CD4-positive, CD25-positive, alpha-beta regulatory T cell (primary cell): Measurements from ENCODE around the gene CYBC1. TPM values are rescaled to one million over a fixed set of nuclear protein-coding genes. Genes with fewer than 3 reads are reported as not detected.
"Not testable (repeated sequence)": the region's sequence is repeated elsewhere in the genome, so short reads cannot be mapped to it uniquely, and the experiment has no call there.

Experiments
- ATAC-seq, 2 donors: fragments of 150-1000 bp; cut with Tn5 transposase; one replicate each; pipeline ENCODE4 v1.10.0; 2021; ENCODE audit warnings: low read depth in 2 of 2, moderate number of reproducible peaks in 2 of 2, moderate library complexity in 1 of 2
- DNase-seq, 3 donors: peaks; one replicate each; pipeline versions ENCODE4 v3.0.0 to v3.0.0-alpha.2; 2012 to 2022; ENCODE audit warnings: mixed read lengths in 1 of 3
- H3K27ac ChIP-seq: one replicate; pipeline ENCODE4 v1.7.0; 2013; ENCODE audit warnings: mild to moderate bottlenecking, low read length; ENCODE audit not compliant: insufficient read depth, poor library complexity, severe bottlenecking
- H3K27me3 ChIP-seq: one replicate; pipeline ENCODE4 v1.7.0; 2013; ENCODE audit warnings: low read length; ENCODE audit not compliant: control insufficient read depth, insufficient read depth
- H3K36me3 ChIP-seq: one replicate; pipeline ENCODE4 v1.7.0; 2013; ENCODE audit warnings: mild to moderate bottlenecking, low read length, moderate library complexity; ENCODE audit not compliant: control insufficient read depth, insufficient read depth
- H3K4me1 ChIP-seq: 2 replicates; pipeline ENCODE4 v1.7.0; 2013; ENCODE audit warnings: mild to moderate bottlenecking, low read length; ENCODE audit not compliant: insufficient read depth, control insufficient read depth, poor library complexity, severe bottlenecking
- H3K4me3 ChIP-seq: one replicate; pipeline ENCODE4 v1.7.0; 2013; ENCODE audit warnings: low read depth, mild to moderate bottlenecking, low read length, moderate library complexity
- H3K9me3 ChIP-seq, 2 experiments: 1 replicate in 1 of 2; 2 replicates in 1 of 2; pipeline ENCODE4 v1.7.0; 2013; ENCODE audit warnings: low read length in 2 of 2, mild to moderate bottlenecking in 1 of 2, moderate library complexity in 1 of 2; ENCODE audit not compliant: control insufficient read depth in 2 of 2
- H3K27ac Mint-ChIP-seq, 3 donors: one replicate each; pipeline ENCODE4 v1.8.0; 2020 to 2022; ENCODE audit warnings: mild to moderate bottlenecking in 3 of 3, mixed read lengths in 3 of 3, moderate library complexity in 2 of 3
- H3K27me3 Mint-ChIP-seq: one replicate; pipeline ENCODE4 v1.8.0; 2022; ENCODE audit warnings: mild to moderate bottlenecking, mixed read lengths
- H3K36me3 Mint-ChIP-seq: one replicate; pipeline ENCODE4 v1.8.0; 2020; ENCODE audit warnings: mixed read lengths
- H3K4me1 Mint-ChIP-seq, 4 donors: one replicate each; pipeline ENCODE4 v1.8.0; 2020 to 2022; ENCODE audit warnings: mixed read lengths in 4 of 4, mild to moderate bottlenecking in 1 of 4
- H3K4me3 Mint-ChIP-seq, 4 donors: one replicate each; pipeline ENCODE4 v1.8.0; 2020 to 2022; ENCODE audit warnings: mild to moderate bottlenecking in 4 of 4, mixed read lengths in 4 of 4, moderate library complexity in 3 of 4
- H3K9me3 Mint-ChIP-seq, 7 donors: one replicate each; pipeline ENCODE4 v1.8.0; 2020 to 2022; ENCODE audit warnings: mixed read lengths in 7 of 7, mild to moderate bottlenecking in 3 of 7, moderate library complexity in 2 of 7
- polyA plus RNA-seq, 4 donors: library from polyadenylated mRNA; unstranded; fragments of 300-500 nt; fragmentation: Illumina TruSeq; gene quantifications; one replicate each; pipeline ENCODE4 v1.2.3, GENCODE V29; 2021
- total RNA-seq: library from RNA; stranded (reverse); gene quantifications from one replicate; pipeline ENCODE4 v1.2.3, GENCODE V29; 2022

Gene CYBC1
- total and polyA plus RNA-seq, 5 donors from 2014 or later = 155 to 230 (median 196) TPM

GRCh38 chr17:82461827-82462524, 11.4 kb upstream of the CYBC1 start:
- H3K4me3 Mint-ChIP-seq = peak overlapping the region in 3 of 4 donors; percentile 22 to 60 (median 56)
- peak overlapping the region in 1 of 3 donors; percentile 59 for H3K27ac Mint-ChIP-seq
- H3K27me3 Mint-ChIP-seq = no peaks in the 10 kb centered on the region
- Histone ChIP-seq H3K9me3 (no peaks in the 10 kb centered on the region), H3K4me3 (no peak overlapping the region), H3K36me3 (peaks cover 53% of the 10 kb centered on the region), H3K27ac (no peak overlapping the region), H3K27me3 (no peaks in the 10 kb centered on the region), H3K4me1 (peaks cover 17% of the 10 kb centered on the region)
- ATAC-seq (no peak), DNase-seq (no peak)
- H3K9me3 Mint-ChIP-seq = peaks cover 0 to 1% (median 0%) of the 10 kb centered on the region in 7 donors
- peaks cover 41% of the 10 kb centered on the region for H3K36me3 Mint-ChIP-seq
- peaks cover 11 to 45% (median 21%) of the 10 kb centered on the region in 4 donors for H3K4me1 Mint-ChIP-seq

GRCh38 chr17:82459936-82460335, 9.4 kb upstream of the CYBC1 start:
- peaks cover 5 to 41% (median 18%) of the 10 kb centered on the region in 4 donors for H3K4me1 Mint-ChIP-seq
- not testable (repeated sequence) for H3K9me3 Mint-ChIP-seq, H3K9me3 ChIP-seq, DNase-seq, H3K27ac Mint-ChIP-seq, H3K27me3 ChIP-seq, H3K27ac ChIP-seq, H3K27me3 Mint-ChIP-seq, ATAC-seq
- H3K4me1 ChIP-seq = peaks cover 18% of the 10 kb centered on the region
- peaks cover 30% of the 10 kb centered on the region for H3K36me3 Mint-ChIP-seq
- H3K4me3 Mint-ChIP-seq = peak overlapping the region; percentile 10 to 90 (median 56)
- H3K36me3 ChIP-seq = peaks cover 37% of the 10 kb centered on the region
- H3K4me3 ChIP-seq = peak overlapping the region; percentile 6

GRCh38 chr17:82458885-82459424, 8.4 kb upstream of the CYBC1 start:
- Mint-ChIP-seq H3K9me3 (peaks cover 0 to 1% (median 0%) of the 10 kb centered on the region in 7 donors), H3K27ac (peak overlapping the region; percentile 63 to 99 (median 95)), H3K27me3 (no peaks in the 10 kb centered on the region), H3K36me3 (peaks cover 22% of the 10 kb centered on the region), H3K4me3 (peak overlapping the region; percentile 80 to 96 (median 92)), H3K4me1 (peaks cover 5 to 38% (median 18%) of the 10 kb centered on the region in 4 donors)
- DNase-seq (peak in 2 of 3 donors; percentile 19 to 39), ATAC-seq (no peak)
- Histone ChIP-seq H3K9me3 (no peaks in the 10 kb centered on the region), H3K36me3 (peaks cover 27% of the 10 kb centered on the region), H3K4me3 (peak overlapping the region; percentile 77), H3K27ac (peak overlapping the region; percentile 100), H3K4me1 (peaks cover 18% of the 10 kb centered on the region), H3K27me3 (no peaks in the 10 kb centered on the region)

GRCh38 chr17:82458179-82458884, 7.8 kb upstream of the CYBC1 start, which contains the start of gene NARF:
Gene NARF, plus strand, starts transcription at chr17:82458741. Its CDS starts 63 bp downstream, at chr17:82458804.
- Histone ChIP-seq H3K4me1 (peaks cover 18% of the 10 kb centered on the region), H3K27ac (peak within 1 kb of the TSS; percentile 100), H3K4me3 (peak within 1 kb of the TSS; percentile 84), H3K36me3 (peaks cover 21% of the 10 kb centered on the region), H3K27me3 (no peaks in the 10 kb centered on the region), H3K9me3 (no peaks in the 10 kb centered on the region)
- Mint-ChIP-seq H3K27me3 (no peaks in the 10 kb centered on the region), H3K27ac (peak within 1 kb of the TSS; percentile 97 to 100 (median 99)), H3K4me3 (peak within 1 kb of the TSS; percentile 80 to 96 (median 92)), H3K9me3 (peaks cover 0 to 1% (median 0%) of the 10 kb centered on the region in 7 donors), H3K36me3 (peaks cover 18% of the 10 kb centered on the region), H3K4me1 (peaks cover 5 to 36% (median 18%) of the 10 kb centered on the region in 4 donors)
- ATAC-seq (peak; percentile 98), DNase-seq (peak; percentile 94 to 98 (median 98))

GRCh38 chr17:82457929-82458178, 7.3 kb upstream of the CYBC1 start:
- peaks cover 18% of the 10 kb centered on the region for H3K4me1 ChIP-seq
- H3K27me3 Mint-ChIP-seq = no peaks in the 10 kb centered on the region
- H3K9me3 ChIP-seq = no peaks in the 10 kb centered on the region
- ATAC-seq (no peak), DNase-seq (no peak)
- H3K27me3 ChIP-seq = no peaks in the 10 kb centered on the region
- peak overlapping the region; percentile 84 for H3K4me3 ChIP-seq
- peaks cover 20% of the 10 kb centered on the region for H3K36me3 ChIP-seq
- H3K4me1 Mint-ChIP-seq = peaks cover 5 to 35% (median 18%) of the 10 kb centered on the region in 4 donors
- peaks cover 0 to 1% (median 0%) of the 10 kb centered on the region in 7 donors for H3K9me3 Mint-ChIP-seq
- peak overlapping the region; percentile 100 for H3K27ac ChIP-seq
- peaks cover 13% of the 10 kb centered on the region for H3K36me3 Mint-ChIP-seq
- H3K27ac Mint-ChIP-seq = peak overlapping the region; percentile 97 to 100 (median 99)
- peak overlapping the region; percentile 80 to 96 (median 92) for H3K4me3 Mint-ChIP-seq

- Mint-ChIP-seq H3K36me3 (peaks cover 8% of the 10 kb centered on the region), H3K27me3 (no peaks in the 10 kb centered on the region), H3K4me1 (peaks cover 5 to 33% (median 18%) of the 10 kb centered on the region in 4 donors), H3K4me3 (peak overlapping the region; percentile 80 to 96 (median 92)), H3K27ac (peak overlapping the region; percentile 97 to 100 (median 99)), H3K9me3 (peaks cover 0 to 1% (median 0%) of the 10 kb centered on the region in 7 donors)
- peak overlapping the region; percentile 84 for H3K4me3 ChIP-seq
- no peaks in the 10 kb centered on the region for H3K9me3 ChIP-seq
- peaks cover 14% of the 10 kb centered on the region for H3K36me3 ChIP-seq
- DNase-seq = no peak
- H3K27me3 ChIP-seq = no peaks in the 10 kb centered on the region
- H3K4me1 ChIP-seq = peaks cover 18% of the 10 kb centered on the region
- peak overlapping the region; percentile 100 for H3K27ac ChIP-seq
- ATAC-seq = no peak
These were observed 6.7 kb upstream of the CYBC1 start for GRCh38 chr17:82457073-82457928.

- not testable (repeated sequence) for H3K27ac ChIP-seq, H3K36me3 ChIP-seq, H3K4me3 ChIP-seq, H3K27me3 Mint-ChIP-seq, ATAC-seq, H3K9me3 Mint-ChIP-seq, H3K27me3 ChIP-seq, DNase-seq, H3K27ac Mint-ChIP-seq, H3K36me3 Mint-ChIP-seq, H3K9me3 ChIP-seq
- peaks cover 17 to 41% (median 25%) of the 10 kb centered on the region in 4 donors for H3K4me1 Mint-ChIP-seq
- H3K4me3 Mint-ChIP-seq = peak overlapping the region in 1 of 4 donors; percentile 44
- peaks cover 33% of the 10 kb centered on the region for H3K4me1 ChIP-seq
These were observed 3.2 kb upstream of the CYBC1 start for GRCh38 chr17:82453706-82454105.
